HCT116 (cell line): ENCODE data around the gene CPED1.

ENCODE experiments used
- CEBPB ChIP-seq: IDR thresholded peaks from 2 replicates; pipeline ENCODE4 v1.6.1; 2012; ENCODE audit warnings: low read depth
- EZH2 ChIP-seq: fragments of 200-600 bp; sonication (generic); IDR thresholded peaks from 2 replicates; pipeline ENCODE4 v1.6.1; 2017; ENCODE audit warnings: antibody characterized with exemption, mixed run types
- EZH2phosphoT487 ChIP-seq: fragments of 200-600 bp; IDR thresholded peaks from 2 replicates; pipeline ENCODE4 v1.6.1; 2018; ENCODE audit warnings: antibody characterized with exemption, borderline replicate concordance
- SRF ChIP-seq: IDR thresholded peaks from 2 replicates; pipeline ENCODE4 v1.6.1; 2012; ENCODE audit warnings: low read depth
- TCF7L2 ChIP-seq: IDR thresholded peaks from 2 replicates; pipeline ENCODE4 v1.7.0; 2011; ENCODE audit warnings: borderline replicate concordance, inconsistent platforms; ENCODE audit not compliant: insufficient read depth, insufficient read length; ENCODE audit errors: extremely low read depth
- TF ChIP-seq, protein P1 (sequence below): IDR thresholded peaks from 2 replicates; pipeline ENCODE4 v1.6.1; 2012
- TF ChIP-seq, protein P2 (sequence below), 3 experiments: fragments of 200-600 bp in 1 of 3; sonication (generic) in 1 of 3; IDR thresholded peaks in 2 of 3; conservative IDR thresholded peaks in 1 of 3; 2 replicates each; pipeline ENCODE4 v1.5.1; 2012 to 2017; ENCODE audit warnings: low read depth in 2 of 3, low read length in 2 of 3, antibody characterized with exemption in 1 of 3, borderline replicate concordance in 1 of 3, control low read depth in 1 of 3, mild to moderate bottlenecking in 1 of 3, mixed read lengths in 1 of 3, mixed run types in 1 of 3, moderate library complexity in 1 of 3; ENCODE audit not compliant: insufficient read depth in 1 of 3
- TF ChIP-seq, protein P3 (sequence below): IDR thresholded peaks from 2 replicates; pipeline ENCODE4 v1.6.1; 2012

DNA sequence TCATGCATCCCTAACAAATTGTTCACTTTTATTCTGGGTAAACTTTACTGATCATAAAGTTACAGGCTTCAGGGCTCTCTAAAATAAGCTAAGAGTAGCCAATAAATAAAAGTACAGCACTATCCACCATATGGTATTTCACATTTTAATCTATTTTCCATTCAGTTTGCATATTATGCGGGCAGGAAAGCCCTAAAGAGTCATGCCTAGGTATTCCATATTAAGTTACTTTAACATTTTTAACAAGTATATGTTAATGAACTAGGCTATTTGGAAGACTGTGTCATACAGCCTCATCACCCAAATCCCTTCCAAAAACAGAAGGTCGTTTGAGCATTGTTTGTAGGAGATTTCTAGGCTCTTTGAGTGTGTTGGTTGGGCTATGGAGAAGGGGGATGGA is 106.3 kb downstream of the CPED1 start:
- TF ChIP-seq, protein P1, sequence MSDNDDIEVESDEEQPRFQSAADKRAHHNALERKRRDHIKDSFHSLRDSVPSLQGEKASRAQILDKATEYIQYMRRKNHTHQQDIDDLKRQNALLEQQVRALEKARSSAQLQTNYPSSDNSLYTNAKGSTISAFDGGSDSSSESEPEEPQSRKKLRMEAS = no peak
- TF ChIP-seq SRF = no peak
- TF ChIP-seq, protein P2, sequence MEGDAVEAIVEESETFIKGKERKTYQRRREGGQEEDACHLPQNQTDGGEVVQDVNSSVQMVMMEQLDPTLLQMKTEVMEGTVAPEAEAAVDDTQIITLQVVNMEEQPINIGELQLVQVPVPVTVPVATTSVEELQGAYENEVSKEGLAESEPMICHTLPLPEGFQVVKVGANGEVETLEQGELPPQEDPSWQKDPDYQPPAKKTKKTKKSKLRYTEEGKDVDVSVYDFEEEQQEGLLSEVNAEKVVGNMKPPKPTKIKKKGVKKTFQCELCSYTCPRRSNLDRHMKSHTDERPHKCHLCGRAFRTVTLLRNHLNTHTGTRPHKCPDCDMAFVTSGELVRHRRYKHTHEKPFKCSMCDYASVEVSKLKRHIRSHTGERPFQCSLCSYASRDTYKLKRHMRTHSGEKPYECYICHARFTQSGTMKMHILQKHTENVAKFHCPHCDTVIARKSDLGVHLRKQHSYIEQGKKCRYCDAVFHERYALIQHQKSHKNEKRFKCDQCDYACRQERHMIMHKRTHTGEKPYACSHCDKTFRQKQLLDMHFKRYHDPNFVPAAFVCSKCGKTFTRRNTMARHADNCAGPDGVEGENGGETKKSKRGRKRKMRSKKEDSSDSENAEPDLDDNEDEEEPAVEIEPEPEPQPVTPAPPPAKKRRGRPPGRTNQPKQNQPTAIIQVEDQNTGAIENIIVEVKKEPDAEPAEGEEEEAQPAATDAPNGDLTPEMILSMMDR (IDR thresholded peaks at IDR 0.05 in 2 of 3, conservative IDR thresholded peaks at IDR 0.05 in 1 of 3; ENCODE audit: borderline replicate concordance in 1 of 3, insufficient read depth in 1 of 3, low read depth in 2 of 3, low read length in 2 of 3) = no peak
- TF ChIP-seq EZH2 = no peak
- TF ChIP-seq EZH2phosphoT487 = no peak
- TF ChIP-seq TCF7L2 = no peak
- TF ChIP-seq CEBPB = no peak
- TF ChIP-seq, protein P3, sequence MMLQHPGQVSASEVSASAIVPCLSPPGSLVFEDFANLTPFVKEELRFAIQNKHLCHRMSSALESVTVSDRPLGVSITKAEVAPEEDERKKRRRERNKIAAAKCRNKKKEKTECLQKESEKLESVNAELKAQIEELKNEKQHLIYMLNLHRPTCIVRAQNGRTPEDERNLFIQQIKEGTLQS = no peak
